Common myeloid progenitor, CD34-positive (primary cell): ENCODE results near the gene RNU1-4.
"Not testable (repeated sequence)": the region's sequence is repeated elsewhere in the genome, so short reads cannot be mapped to it uniquely, and the experiment has no call there.

Experiments
- CTCF ChIA-PET: fragments of 350-600 bp; sonication (Branson Sonifier 250); formaldehyde crosslinking; loops from one replicate; lab custom pipeline; 2021; ENCODE audit warnings: antibody characterized with exemption; lab: Charles Lee
- POLR2A ChIA-PET: fragments of 350-600 bp; sonication (Branson Sonifier 250); formaldehyde crosslinking; loops from one replicate; lab custom pipeline; 2021; ENCODE audit warnings: antibody characterized with exemption; lab: Charles Lee
- DNase-seq, 3 donors: peaks; one replicate each; pipeline versions ENCODE4 v3.0.0 to v3.0.0-alpha.2; 2013
- H3K27ac ChIP-seq, 2 experiments: 1 replicate in 1 of 2; 2 replicates in 1 of 2; pipeline ENCODE4 v1.7.0; 2013; ENCODE audit warnings: inconsistent platforms in 2 of 2, low read length in 2 of 2, mild to moderate bottlenecking in 2 of 2, low read depth in 1 of 2, moderate library complexity in 1 of 2; ENCODE audit not compliant: severe bottlenecking in 2 of 2, insufficient read depth in 1 of 2, poor library complexity in 1 of 2
- H3K27me3 ChIP-seq, 5 experiments: replicated peaks in 2 of 5; 1 replicate in 3 of 5; 2 replicates in 2 of 5; pipeline versions ENCODE4 v1.6.1 to v1.7.0; 2013; ENCODE audit warnings: low read length in 4 of 5, mild to moderate bottlenecking in 2 of 5, moderate library complexity in 2 of 5, inconsistent platforms in 1 of 5; ENCODE audit not compliant: insufficient read depth in 5 of 5, control insufficient read depth in 4 of 5
- H3K36me3 ChIP-seq, 4 experiments: 1 replicate in 2 of 4; 2 replicates in 2 of 4; pipeline versions ENCODE4 v1.6.1 to v1.7.0; 2013; ENCODE audit warnings: low read length in 3 of 4, control low read depth in 1 of 4, mild to moderate bottlenecking in 1 of 4; ENCODE audit not compliant: control insufficient read depth in 4 of 4, insufficient read depth in 4 of 4
- H3K4me1 ChIP-seq, 4 experiments: 1 replicate in 3 of 4; 2 replicates in 1 of 4; pipeline versions ENCODE4 v1.6.1 to v1.7.1; 2013; ENCODE audit warnings: low read length in 3 of 4, mild to moderate bottlenecking in 3 of 4, control low read depth in 1 of 4, inconsistent platforms in 1 of 4, moderate library complexity in 1 of 4; ENCODE audit not compliant: control insufficient read depth in 4 of 4, insufficient read depth in 4 of 4; ENCODE audit errors: control extremely low read depth in 1 of 4
- H3K4me3 ChIP-seq, 7 experiments: 1 replicate in 4 of 7; 2 replicates in 3 of 7; pipeline versions ENCODE4 v1.5.1 to v1.7.0; 2013; ENCODE audit warnings: mild to moderate bottlenecking in 7 of 7, low read length in 6 of 7, moderate library complexity in 6 of 7, inconsistent platforms in 2 of 7, low read depth in 2 of 7, control low read depth in 1 of 7; ENCODE audit not compliant: insufficient read depth in 4 of 7, control insufficient read depth in 1 of 7; ENCODE audit errors: extremely low read depth in 1 of 7
- H3K9me3 ChIP-seq, 5 experiments: 1 replicate in 4 of 5; 2 replicates in 1 of 5; pipeline versions ENCODE4 v1.6.1 to v1.7.1; 2013; ENCODE audit warnings: low read length in 4 of 5, mild to moderate bottlenecking in 2 of 5, inconsistent platforms in 1 of 5, low read depth in 1 of 5, moderate library complexity in 1 of 5; ENCODE audit not compliant: control insufficient read depth in 4 of 5, insufficient read depth in 2 of 5; ENCODE audit errors: control extremely low read depth in 1 of 5
- WGBS: methylation state at CpG from one replicate; pipeline ENCODE4 v1.1.5; 2013; ENCODE audit not compliant: insufficient coverage; 5-methylcytosine and 5-hydroxymethylcytosine counted together

The RNU1-4 gene

GRCh38 chr1:16770139-16770759 is 29.9 kb downstream of the RNU1-4 start:
- H3K4me1 ChIP-seq, H3K9me3 ChIP-seq, POLR2A ChIA-PET, H3K4me3 ChIP-seq, H3K36me3 ChIP-seq, CTCF ChIA-PET, H3K27ac ChIP-seq, DNase-seq: not testable (repeated sequence)
- peaks cover 0 to 31% (median 4%) of the 10 kb centered on the region in 5 experiments for H3K27me3 ChIP-seq
- 97% methylated on average over 3 of the region's 5 CpGs for WGBS

GRCh38 chr1:16770896-16771446 is 30.7 kb downstream of the RNU1-4 start:
- H3K27ac ChIP-seq, H3K4me3 ChIP-seq, H3K4me1 ChIP-seq, POLR2A ChIA-PET, CTCF ChIA-PET, H3K9me3 ChIP-seq, H3K36me3 ChIP-seq, DNase-seq: not testable (repeated sequence)
- WGBS, result 66% methylated on average over 3 of the region's 6 CpGs
- H3K27me3 ChIP-seq, result peaks cover 0 to 27% (median 4%) of the 10 kb centered on the region in 5 experiments

- POLR2A ChIA-PET, CTCF ChIA-PET, H3K4me1 ChIP-seq, H3K9me3 ChIP-seq, H3K36me3 ChIP-seq, H3K27ac ChIP-seq, H3K4me3 ChIP-seq: not testable (repeated sequence)
- peaks cover 0 to 18% (median 2%) of the 10 kb centered on the region in 5 experiments for H3K27me3 ChIP-seq
- 82% methylated on average over 10 of the region's 21 CpGs for whole genome bisulfite sequencing
- peak in 1 of 3 donors; percentile 6 for DNase-seq
These were observed 32.2 kb downstream of the RNU1-4 start for GRCh38 chr1:16772275-16773204.

GRCh38 chr1:16773205-16773596 is 32.9 kb downstream of the RNU1-4 start:
- 58% methylated on average over 7 of the region's 9 CpGs for WGBS
- POLR2A ChIA-PET, CTCF ChIA-PET, H3K4me3 ChIP-seq, H3K9me3 ChIP-seq, H3K4me1 ChIP-seq, DNase-seq, H3K27ac ChIP-seq, H3K36me3 ChIP-seq: not testable (repeated sequence)
- peaks cover 0 to 18% (median 2%) of the 10 kb centered on the region in 5 experiments for H3K27me3 ChIP-seq

GRCh38 chr1:16773723-16774122 is 33.4 kb downstream of the RNU1-4 start:
- DNase-seq, H3K4me1 ChIP-seq, POLR2A ChIA-PET, CTCF ChIA-PET, H3K9me3 ChIP-seq, H3K36me3 ChIP-seq, H3K27ac ChIP-seq, H3K4me3 ChIP-seq: not testable (repeated sequence)
- H3K27me3 ChIP-seq, result peaks cover 0 to 18% (median 2%) of the 10 kb centered on the region in 5 experiments
- WGBS, result 100% methylated on average over 1 of the region's 6 CpGs

GRCh38 chr1:16774773-16775172 is 34.5 kb downstream of the RNU1-4 start:
- DNase-seq, CTCF ChIA-PET, H3K27ac ChIP-seq, H3K4me1 ChIP-seq, H3K4me3 ChIP-seq, POLR2A ChIA-PET, H3K9me3 ChIP-seq, H3K36me3 ChIP-seq: not testable (repeated sequence)
- 90% methylated on average over 2 of the region's 14 CpGs for WGBS
- H3K27me3 ChIP-seq, result peaks cover 0 to 22% (median 2%) of the 10 kb centered on the region in 5 experiments

- H3K4me1 ChIP-seq, H3K9me3 ChIP-seq, H3K4me3 ChIP-seq, POLR2A ChIA-PET, H3K27ac ChIP-seq, H3K36me3 ChIP-seq, DNase-seq, CTCF ChIA-PET: not testable (repeated sequence)
- WGBS, result 96% methylated on average over 3 of the region's 8 CpGs
- H3K27me3 ChIP-seq, result peaks cover 0 to 22% (median 2%) of the 10 kb centered on the region in 5 experiments
These were observed 35.0 kb downstream of the RNU1-4 start for GRCh38 chr1:16775290-16775689.
